ENCODE measurements around the gene TFIP11.

The TFIP11 gene

GRCh38 chr22:26450453-26451185 lies 61.7 kb downstream of the TFIP11 start:
- DNase-seq (ENCODE audit: low read depth in 1 of 2, low spot score in 1 of 2), result no peak

- DNase-seq (ENCODE audit: low read depth in 1 of 2, low spot score in 1 of 2), result no peak
These were observed 63.3 kb downstream of the TFIP11 start for GRCh38 chr22:26448941-26449340.

- DNase-seq (ENCODE audit: low read depth in 1 of 2, low spot score in 1 of 2), result no peak
These were observed 63.9 kb downstream of the TFIP11 start for GRCh38 chr22:26448334-26448733.

- DNase-seq (ENCODE audit: low read depth in 1 of 2, low spot score in 1 of 2), result no peak
These were observed 64.5 kb downstream of the TFIP11 start for GRCh38 chr22:26447584-26448329.

- no peak for DNase-seq (ENCODE audit: low read depth in 1 of 2, low spot score in 1 of 2)
These were observed 65.3 kb downstream of the TFIP11 start for GRCh38 chr22:26446808-26447515.

GRCh38 chr22:26445577-26446275 lies 66.5 kb downstream of the TFIP11 start:
- no peak for DNase-seq (ENCODE audit: low read depth in 1 of 2, low spot score in 1 of 2)

GRCh38 chr22:26444777-26445176 lies 67.5 kb downstream of the TFIP11 start:
- no peak for DNase-seq (ENCODE audit: low read depth in 1 of 2, low spot score in 1 of 2)

GRCh38 chr22:26443901-26444690 lies 68.2 kb downstream of the TFIP11 start:
- DNase-seq (ENCODE audit: low read depth in 1 of 2, low spot score in 1 of 2), result no peak

- DNase-seq (ENCODE audit: low read depth in 1 of 2, low spot score in 1 of 2), result no peak
These were observed 70.1 kb downstream of the TFIP11 start for GRCh38 chr22:26442086-26442756.
